ENCODE measurements around the gene CCDC197.

Gene CCDC197

GRCh38 chr14:94048691-94049624 lies 51.9 kb downstream of the CCDC197 start:
- TF ChIP-seq NFIC (IDR thresholded peaks at IDR 0.05) (peak; percentile 51), CREB1 (IDR thresholded peaks at IDR 0.05; ENCODE audit: low read depth) (no peak)

GRCh38 chr14:94049625-94050023 lies 52.5 kb downstream of the CCDC197 start:
- TF ChIP-seq TEAD4 (IDR thresholded peaks at IDR 0.05), result no peak
- TF ChIP-seq TCF12 (IDR thresholded peaks at IDR 0.05; ENCODE audit: low read depth), result no peak
- no peak for TF ChIP-seq EGR1 (IDR thresholded peaks at IDR 0.05)
- no peak for TF ChIP-seq NFIC (IDR thresholded peaks at IDR 0.05)
- no peak for TF ChIP-seq CREB1 (IDR thresholded peaks at IDR 0.05; ENCODE audit: low read depth)
- no peak for TF ChIP-seq CEBPB (IDR thresholded peaks at IDR 0.05)
- TF ChIP-seq, protein P1, sequence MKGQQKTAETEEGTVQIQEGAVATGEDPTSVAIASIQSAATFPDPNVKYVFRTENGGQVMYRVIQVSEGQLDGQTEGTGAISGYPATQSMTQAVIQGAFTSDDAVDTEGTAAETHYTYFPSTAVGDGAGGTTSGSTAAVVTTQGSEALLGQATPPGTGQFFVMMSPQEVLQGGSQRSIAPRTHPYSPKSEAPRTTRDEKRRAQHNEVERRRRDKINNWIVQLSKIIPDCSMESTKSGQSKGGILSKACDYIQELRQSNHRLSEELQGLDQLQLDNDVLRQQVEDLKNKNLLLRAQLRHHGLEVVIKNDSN (IDR thresholded peaks at IDR 0.05), result no peak
- TF ChIP-seq EP300 (IDR thresholded peaks at IDR 0.05; ENCODE audit: borderline replicate concordance), result no peak
- no peak for TF ChIP-seq MAX (IDR thresholded peaks at IDR 0.05)
- no peak for TF ChIP-seq TAF1 (IDR thresholded peaks at IDR 0.05; ENCODE audit: low read depth)
- no peak for TF ChIP-seq RAD21 (IDR thresholded peaks at IDR 0.05; ENCODE audit: low read depth)
- TF ChIP-seq, protein P2, sequence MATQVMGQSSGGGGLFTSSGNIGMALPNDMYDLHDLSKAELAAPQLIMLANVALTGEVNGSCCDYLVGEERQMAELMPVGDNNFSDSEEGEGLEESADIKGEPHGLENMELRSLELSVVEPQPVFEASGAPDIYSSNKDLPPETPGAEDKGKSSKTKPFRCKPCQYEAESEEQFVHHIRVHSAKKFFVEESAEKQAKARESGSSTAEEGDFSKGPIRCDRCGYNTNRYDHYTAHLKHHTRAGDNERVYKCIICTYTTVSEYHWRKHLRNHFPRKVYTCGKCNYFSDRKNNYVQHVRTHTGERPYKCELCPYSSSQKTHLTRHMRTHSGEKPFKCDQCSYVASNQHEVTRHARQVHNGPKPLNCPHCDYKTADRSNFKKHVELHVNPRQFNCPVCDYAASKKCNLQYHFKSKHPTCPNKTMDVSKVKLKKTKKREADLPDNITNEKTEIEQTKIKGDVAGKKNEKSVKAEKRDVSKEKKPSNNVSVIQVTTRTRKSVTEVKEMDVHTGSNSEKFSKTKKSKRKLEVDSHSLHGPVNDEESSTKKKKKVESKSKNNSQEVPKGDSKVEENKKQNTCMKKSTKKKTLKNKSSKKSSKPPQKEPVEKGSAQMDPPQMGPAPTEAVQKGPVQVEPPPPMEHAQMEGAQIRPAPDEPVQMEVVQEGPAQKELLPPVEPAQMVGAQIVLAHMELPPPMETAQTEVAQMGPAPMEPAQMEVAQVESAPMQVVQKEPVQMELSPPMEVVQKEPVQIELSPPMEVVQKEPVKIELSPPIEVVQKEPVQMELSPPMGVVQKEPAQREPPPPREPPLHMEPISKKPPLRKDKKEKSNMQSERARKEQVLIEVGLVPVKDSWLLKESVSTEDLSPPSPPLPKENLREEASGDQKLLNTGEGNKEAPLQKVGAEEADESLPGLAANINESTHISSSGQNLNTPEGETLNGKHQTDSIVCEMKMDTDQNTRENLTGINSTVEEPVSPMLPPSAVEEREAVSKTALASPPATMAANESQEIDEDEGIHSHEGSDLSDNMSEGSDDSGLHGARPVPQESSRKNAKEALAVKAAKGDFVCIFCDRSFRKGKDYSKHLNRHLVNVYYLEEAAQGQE (IDR thresholded peaks at IDR 0.05; ENCODE audit: low read depth), result no peak

DNA sequence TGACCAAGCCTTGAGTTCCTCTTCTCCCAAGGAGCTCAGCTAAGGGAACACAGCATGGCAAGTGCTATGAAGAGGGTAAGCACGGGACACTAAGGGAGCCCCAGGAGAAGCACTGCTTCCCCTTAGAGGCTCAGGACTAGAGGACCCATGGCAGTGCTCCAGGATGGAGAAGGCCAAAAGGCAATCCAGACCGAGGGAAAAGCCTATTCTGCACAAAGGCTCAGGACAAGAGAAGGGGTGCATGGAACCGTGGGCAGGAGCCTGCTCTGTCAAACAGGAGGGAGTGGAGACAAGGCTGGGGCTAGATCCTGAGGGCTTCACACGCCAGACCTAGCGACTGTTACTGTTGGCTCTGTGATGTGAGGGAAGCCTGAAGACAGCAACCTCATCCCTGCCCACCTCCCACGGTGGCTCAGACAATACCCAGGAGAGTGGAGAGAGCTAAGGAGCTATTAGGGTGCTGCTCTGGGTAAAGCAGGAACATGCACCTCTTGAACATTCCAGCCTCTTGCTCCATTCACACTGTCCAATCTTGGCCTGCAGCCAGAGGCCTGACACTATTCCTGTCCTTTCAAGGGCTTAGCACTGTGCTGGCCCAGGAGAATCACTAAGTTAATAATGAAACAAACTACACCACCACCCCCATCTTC lies 53.3 kb downstream of the CCDC197 start:
- TF ChIP-seq EP300 (IDR thresholded peaks at IDR 0.05; ENCODE audit: borderline replicate concordance) (no peak), TCF12 (IDR thresholded peaks at IDR 0.05; ENCODE audit: low read depth) (no peak), CREB1 (IDR thresholded peaks at IDR 0.05; ENCODE audit: low read depth) (no peak), YY1 (IDR thresholded peaks at IDR 0.05; ENCODE audit: low read depth) (no peak), TEAD4 (IDR thresholded peaks at IDR 0.05) (no peak)

GRCh38 chr14:94051115-94051514 lies 54.0 kb downstream of the CCDC197 start:
- TF ChIP-seq, protein P2 (IDR thresholded peaks at IDR 0.05; ENCODE audit: low read depth), result no peak
- TF ChIP-seq RAD21 (IDR thresholded peaks at IDR 0.05; ENCODE audit: low read depth) (0 out of 2 replicates have a peak, but pooled peaks have one; percentile 11), TAF1 (IDR thresholded peaks at IDR 0.05; ENCODE audit: low read depth) (no peak), MAX (IDR thresholded peaks at IDR 0.05) (no peak)

DNA sequence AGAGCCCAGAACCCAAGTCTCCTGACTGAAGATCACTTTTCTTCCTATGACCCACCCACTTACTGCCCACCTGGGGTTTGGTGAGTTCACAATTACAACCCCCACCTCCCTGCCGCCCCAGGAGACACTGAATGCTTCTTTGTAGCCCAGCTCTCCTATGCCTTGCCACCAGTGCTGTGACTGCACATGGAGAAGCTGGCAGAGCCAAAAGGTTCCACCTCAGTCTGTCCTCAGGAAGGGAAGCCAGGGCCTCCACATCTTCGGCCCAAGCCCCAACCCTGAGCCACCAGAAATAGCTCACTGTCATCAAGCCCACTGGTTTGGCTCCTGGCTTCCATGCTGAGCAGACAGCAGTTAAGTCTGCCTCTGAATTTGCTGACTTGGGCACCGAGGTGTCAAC lies 54.7 kb downstream of the CCDC197 start:
- no peak for TF ChIP-seq EP300 (IDR thresholded peaks at IDR 0.05; ENCODE audit: borderline replicate concordance)
- TF ChIP-seq RAD21 (IDR thresholded peaks at IDR 0.05; ENCODE audit: low read depth), result no peak
- no peak for TF ChIP-seq CEBPB (IDR thresholded peaks at IDR 0.05)
- TF ChIP-seq CREB1 (IDR thresholded peaks at IDR 0.05; ENCODE audit: low read depth), result no peak

DNA sequence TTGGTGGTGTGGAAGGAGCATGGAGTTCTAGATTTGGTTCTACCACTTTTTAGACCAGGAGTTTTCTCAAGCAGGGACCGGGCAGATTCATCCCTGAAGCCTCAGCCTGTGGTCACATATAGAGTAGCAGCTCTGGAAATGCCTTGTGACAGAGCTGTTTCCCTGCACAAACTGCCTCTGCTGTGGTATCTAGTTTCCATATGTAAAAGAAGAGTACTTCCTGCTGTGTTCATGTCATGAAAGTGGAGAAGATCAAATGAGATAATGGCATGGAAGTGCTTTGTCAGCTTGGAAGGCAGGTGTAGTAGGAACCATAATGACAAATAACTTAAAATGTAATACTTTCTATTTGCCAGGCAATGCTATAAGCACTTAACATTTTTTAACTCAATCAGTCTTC lies 55.1 kb downstream of the CCDC197 start:
- TF ChIP-seq EGR1 (IDR thresholded peaks at IDR 0.05) (no peak), MAX (IDR thresholded peaks at IDR 0.05) (no peak), TAF1 (IDR thresholded peaks at IDR 0.05; ENCODE audit: low read depth) (no peak), YY1 (IDR thresholded peaks at IDR 0.05; ENCODE audit: low read depth) (no peak), RAD21 (IDR thresholded peaks at IDR 0.05; ENCODE audit: low read depth) (no peak), CEBPB (IDR thresholded peaks at IDR 0.05) (no peak), CREB1 (IDR thresholded peaks at IDR 0.05; ENCODE audit: low read depth) (no peak), EP300 (IDR thresholded peaks at IDR 0.05; ENCODE audit: borderline replicate concordance) (no peak), TEAD4 (IDR thresholded peaks at IDR 0.05) (no peak), ZBTB7A (IDR thresholded peaks at IDR 0.05; ENCODE audit: low read depth) (no peak), FOXM1 (IDR thresholded peaks at IDR 0.05; ENCODE audit: borderline replicate concordance, low read depth) (no peak), TCF12 (IDR thresholded peaks at IDR 0.05; ENCODE audit: low read depth) (no peak), NFIC (IDR thresholded peaks at IDR 0.05) (no peak)
- TF ChIP-seq, protein P2 (IDR thresholded peaks at IDR 0.05; ENCODE audit: low read depth), result no peak
- TF ChIP-seq, protein P1 (IDR thresholded peaks at IDR 0.05), result no peak
